ENCODE measurements around the gene RPS6KL1. TPM values are rescaled to one million over a fixed set of nuclear protein-coding genes. Genes with fewer than 3 reads are reported as not detected.

The RPS6KL1 gene
- total RNA-seq, 1 experiment from 2014 or later, result 16.4 TPM

DNA sequence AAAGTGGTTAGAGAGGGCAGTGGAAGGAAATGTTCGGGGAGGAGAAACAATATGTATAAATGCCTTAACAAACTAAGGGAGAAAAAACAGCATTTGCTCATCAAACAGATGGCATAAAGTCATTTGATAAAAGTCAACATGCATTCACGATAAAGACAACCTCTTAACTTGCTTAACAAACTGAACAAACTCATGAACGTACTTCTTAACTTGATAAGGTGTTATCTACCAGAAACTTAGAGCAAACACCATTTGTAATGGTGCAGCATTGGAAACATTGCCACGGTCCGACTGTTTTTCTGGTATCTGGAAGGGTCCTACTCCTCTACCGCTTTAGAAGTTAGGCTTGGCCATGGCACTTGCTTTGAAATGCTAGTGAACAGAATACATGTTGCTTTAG lies 4.2 kb upstream of the RPS6KL1 start:
- intact Hi-C loops (cut with micrococcal nuclease; ENCODE audit: unreplicated experiment), result no loop called here
- H3K4me1 Mint-ChIP-seq (ENCODE audit: low read depth, unreplicated experiment), result no peaks in the 10 kb centered on the region
- no peak for DNase-seq
- peaks cover 2% of the 10 kb centered on the region for H3K27me3 Mint-ChIP-seq (ENCODE audit: unreplicated experiment)
- no peaks in the 10 kb centered on the region for H3K9me3 Mint-ChIP-seq (ENCODE audit: low read depth, unreplicated experiment)
- H3K4me3 Mint-ChIP-seq (ENCODE audit: low read depth, unreplicated experiment), result no peak overlapping the region
- TF ChIP-seq, protein P1, sequence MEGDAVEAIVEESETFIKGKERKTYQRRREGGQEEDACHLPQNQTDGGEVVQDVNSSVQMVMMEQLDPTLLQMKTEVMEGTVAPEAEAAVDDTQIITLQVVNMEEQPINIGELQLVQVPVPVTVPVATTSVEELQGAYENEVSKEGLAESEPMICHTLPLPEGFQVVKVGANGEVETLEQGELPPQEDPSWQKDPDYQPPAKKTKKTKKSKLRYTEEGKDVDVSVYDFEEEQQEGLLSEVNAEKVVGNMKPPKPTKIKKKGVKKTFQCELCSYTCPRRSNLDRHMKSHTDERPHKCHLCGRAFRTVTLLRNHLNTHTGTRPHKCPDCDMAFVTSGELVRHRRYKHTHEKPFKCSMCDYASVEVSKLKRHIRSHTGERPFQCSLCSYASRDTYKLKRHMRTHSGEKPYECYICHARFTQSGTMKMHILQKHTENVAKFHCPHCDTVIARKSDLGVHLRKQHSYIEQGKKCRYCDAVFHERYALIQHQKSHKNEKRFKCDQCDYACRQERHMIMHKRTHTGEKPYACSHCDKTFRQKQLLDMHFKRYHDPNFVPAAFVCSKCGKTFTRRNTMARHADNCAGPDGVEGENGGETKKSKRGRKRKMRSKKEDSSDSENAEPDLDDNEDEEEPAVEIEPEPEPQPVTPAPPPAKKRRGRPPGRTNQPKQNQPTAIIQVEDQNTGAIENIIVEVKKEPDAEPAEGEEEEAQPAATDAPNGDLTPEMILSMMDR (IDR thresholded peaks at IDR 0.05; ENCODE audit: unreplicated experiment), result no peak
- CTCF ChIA-PET, result interaction anchor here (0.6 kb wide), 1 partner anchor 585 kb away, joined by 6 read pairs; no protein-coding TSS in a partner anchor
- no peak overlapping the region for H3K27ac Mint-ChIP-seq (ENCODE audit: unreplicated experiment)
- BruUV-seq (replicated peaks), result no TSS peak
- H3K36me3 Mint-ChIP-seq (ENCODE audit: insufficient read depth, unreplicated experiment), result peaks cover 10% of the 10 kb centered on the region

DNA sequence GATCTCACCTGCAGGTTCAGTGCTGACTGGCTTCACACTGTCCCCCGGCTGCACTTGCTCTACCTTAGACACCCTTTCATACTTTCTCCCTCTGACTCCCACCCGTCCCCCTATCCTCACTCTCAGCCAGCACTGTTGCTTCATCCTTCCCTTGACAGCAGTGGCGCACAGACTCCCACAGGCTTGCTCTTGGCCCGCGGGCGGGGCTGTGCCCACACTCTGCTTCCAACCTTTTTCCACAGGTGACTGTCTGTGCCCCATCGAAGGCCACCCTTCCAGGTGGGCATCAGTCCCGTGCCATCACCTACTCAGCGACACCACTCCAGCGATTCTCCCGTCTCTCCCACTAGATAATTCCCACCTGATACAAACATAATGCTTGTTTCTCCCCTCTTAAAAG lies 1.0 kb upstream of the RPS6KL1 start:
- peak overlapping the region; percentile 36 for H3K4me3 Mint-ChIP-seq (ENCODE audit: low read depth, unreplicated experiment)
- H3K27ac Mint-ChIP-seq (ENCODE audit: unreplicated experiment), result no peak overlapping the region

DNA sequence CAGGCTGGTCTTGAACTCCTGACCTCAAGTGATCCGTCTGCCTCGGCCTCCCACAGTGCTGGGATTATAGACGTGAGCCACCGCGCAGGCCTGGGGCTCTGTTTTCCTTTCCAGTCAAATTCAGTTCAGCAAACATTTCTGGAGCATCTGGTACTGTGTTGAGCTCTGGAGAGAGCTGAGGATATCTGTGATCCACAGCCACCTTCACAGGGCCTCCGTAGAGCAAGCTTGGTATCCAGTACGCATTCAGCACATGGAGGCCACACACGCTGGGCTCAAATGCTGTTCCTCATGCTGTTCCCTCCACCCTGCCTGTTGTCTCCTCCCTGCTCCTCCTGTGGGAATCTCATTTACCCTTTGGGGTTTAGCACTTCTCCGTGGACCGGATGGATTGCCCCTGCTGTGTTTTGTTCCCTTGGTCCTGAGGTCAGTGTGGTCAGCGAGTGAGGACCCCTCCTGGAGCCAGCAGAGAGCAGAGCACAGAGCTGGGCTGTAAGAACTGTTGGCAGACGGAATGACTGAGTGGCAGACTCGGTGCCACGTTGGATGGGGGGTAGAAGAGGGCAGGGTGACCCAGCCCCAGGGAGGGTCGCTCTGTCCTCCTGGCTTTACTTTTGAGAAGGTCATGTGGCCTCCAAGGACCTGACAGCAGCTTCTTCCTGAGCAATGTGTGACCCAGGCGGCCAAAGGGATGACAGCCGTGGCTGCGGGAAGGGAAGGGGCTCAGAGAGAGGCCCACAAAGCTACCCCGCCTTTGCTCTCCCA lies 891 bp downstream of the RPS6KL1 start:
- DNase-seq, result no peak
- Mint-ChIP-seq H3K27me3 (ENCODE audit: unreplicated experiment) (no peaks in the 10 kb centered on the region), H3K27ac (ENCODE audit: unreplicated experiment) (peak overlapping the region; percentile 37), H3K4me3 (ENCODE audit: low read depth, unreplicated experiment) (peak overlapping the region; percentile 73), H3K4me1 (ENCODE audit: low read depth, unreplicated experiment) (no peaks in the 10 kb centered on the region), H3K9me3 (ENCODE audit: low read depth, unreplicated experiment) (no peaks in the 10 kb centered on the region), H3K36me3 (ENCODE audit: insufficient read depth, unreplicated experiment) (peaks cover 10% of the 10 kb centered on the region)
- intact Hi-C loops (cut with micrococcal nuclease; ENCODE audit: unreplicated experiment), result no loop called here
- TSS peak; percentile 75 for BruUV-seq (replicated peaks)
- CTCF ChIA-PET, result interaction anchor here (0.6 to 1.6 kb wide), 5 partner anchors 17 to 406 kb away, joined by 3 to 6 read pairs (median 6); partner anchors contain the start of gene EIF2B2
- TF ChIP-seq, protein P1 (IDR thresholded peaks at IDR 0.05; ENCODE audit: unreplicated experiment), result no peak

More for the DNA sequence above, 1.0 kb upstream of the RPS6KL1 start:
- peaks cover 10% of the 10 kb centered on the region for H3K36me3 Mint-ChIP-seq (ENCODE audit: insufficient read depth, unreplicated experiment)
- H3K9me3 Mint-ChIP-seq (ENCODE audit: low read depth, unreplicated experiment), result no peaks in the 10 kb centered on the region
- TF ChIP-seq, protein P1 (IDR thresholded peaks at IDR 0.05; ENCODE audit: unreplicated experiment), result no peak
- intact Hi-C loops (cut with micrococcal nuclease; ENCODE audit: unreplicated experiment), result no loop called here
- no peaks in the 10 kb centered on the region for H3K27me3 Mint-ChIP-seq (ENCODE audit: unreplicated experiment)
- no peak for DNase-seq
- no peaks in the 10 kb centered on the region for H3K4me1 Mint-ChIP-seq (ENCODE audit: low read depth, unreplicated experiment)
- CTCF ChIA-PET, result interaction anchor here (1.3 to 1.6 kb wide), 2 partner anchors 21 to 79 kb away, joined by 3 to 6 read pairs; partner anchors contain the start of gene EIF2B2
- no TSS peak for BruUV-seq (replicated peaks)

DNA sequence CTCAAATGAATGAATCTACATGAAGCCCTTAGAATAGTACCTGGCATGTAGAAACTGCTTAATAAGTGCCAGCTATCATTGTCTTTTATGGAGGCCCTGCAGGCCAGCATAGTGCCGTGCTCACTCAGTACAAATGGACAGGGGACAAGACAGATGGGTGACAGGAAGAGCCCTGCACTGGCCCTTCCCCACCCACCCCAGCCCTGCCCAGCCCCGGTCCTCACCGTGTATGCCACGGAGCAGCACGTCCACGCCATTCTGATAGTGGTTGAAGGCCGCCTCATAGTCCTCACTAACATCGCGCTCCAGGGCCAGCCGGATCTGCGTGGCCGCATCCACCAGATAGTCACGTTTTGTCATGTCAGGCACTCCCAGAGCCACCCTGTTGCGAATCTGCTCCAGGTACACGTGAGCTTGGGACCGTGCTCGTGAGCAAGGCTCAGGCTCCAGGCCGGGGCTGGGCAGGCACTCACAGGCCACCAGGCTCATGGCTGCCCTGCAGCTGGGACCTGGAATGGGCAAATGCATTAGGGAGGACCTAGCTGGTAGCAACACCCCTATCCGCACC lies 1.9 kb downstream of the RPS6KL1 start:
- Mint-ChIP-seq H3K27me3 (ENCODE audit: unreplicated experiment) (no peaks in the 10 kb centered on the region), H3K4me1 (ENCODE audit: low read depth, unreplicated experiment) (no peaks in the 10 kb centered on the region)
- CTCF ChIA-PET, result interaction anchor here (0.6 to 0.8 kb wide), 3 partner anchors 48 to 479 kb away, joined by 3 read pairs; no protein-coding TSS in a partner anchor

More for the DNA sequence above, 1.9 kb downstream of the RPS6KL1 start:
- TF ChIP-seq, protein P1 (IDR thresholded peaks at IDR 0.05; ENCODE audit: unreplicated experiment), result no peak
- Mint-ChIP-seq H3K9me3 (ENCODE audit: low read depth, unreplicated experiment) (no peaks in the 10 kb centered on the region), H3K4me3 (ENCODE audit: low read depth, unreplicated experiment) (no peak overlapping the region), H3K36me3 (ENCODE audit: insufficient read depth, unreplicated experiment) (peaks cover 10% of the 10 kb centered on the region), H3K27ac (ENCODE audit: unreplicated experiment) (no peak overlapping the region)
- DNase-seq, result no peak
- no TSS peak for BruUV-seq (replicated peaks)
- intact Hi-C loops (cut with micrococcal nuclease; ENCODE audit: unreplicated experiment), result no loop called here

Measured in Calu3 (cell line).